Left lung (tissue), 10 donors: Measurements from ENCODE around the gene CCND2. TPM values are rescaled to one million over a fixed set of nuclear protein-coding genes. Genes with fewer than 3 reads are reported as not detected.

Experiments
- ATAC-seq: fragments of 200-7000 bp; cut with Tn5 transposase; one replicate; pipeline ENCODE4 v1.9.1; 2020; ENCODE audit warnings: moderate library complexity
- DNase-seq, 4 donors: peaks; one replicate each; pipeline ENCODE4 v3.0.0-alpha.2; 2013 to 2020
- H3K27ac ChIP-seq, 2 donors: fragments of 200-600 bp; sonication (generic) in 1 of 2; one replicate each; pipeline versions ENCODE4 v1.5.0 to v1.8.0; 2020 to 2021
- H3K27me3 ChIP-seq, 2 donors: fragments of 200-600 bp; sonication (generic) in 1 of 2; one replicate each; pipeline versions ENCODE4 v1.5.0 to v1.8.0; 2020 to 2021
- H3K36me3 ChIP-seq, 2 donors: fragments of 200-600 bp; sonication (generic) in 1 of 2; one replicate each; pipeline versions ENCODE4 v1.5.0 to v1.8.0; 2020 to 2021
- H3K4me1 ChIP-seq, 2 donors: fragments of 200-600 bp; one replicate each; pipeline ENCODE4 v1.8.0; 2021
- H3K4me3 ChIP-seq, 2 donors: fragments of 200-600 bp; sonication (generic) in 1 of 2; one replicate each; pipeline versions ENCODE4 v1.5.0 to v1.8.0; 2020 to 2021; ENCODE audit warnings: mild to moderate bottlenecking in 1 of 2
- H3K9me3 ChIP-seq, 2 donors: fragments of 200-600 bp; sonication (generic) in 1 of 2; one replicate each; pipeline versions ENCODE4 v1.5.0 to v1.8.0; 2020 to 2021
- intact Hi-C, 2 donors: fragments of 100-400 bp; cut with DNase I; formaldehyde crosslinking; loops; one replicate each; pipeline versions ENCODE4 v1.11.2 to v1.14.2; 2022
- polyA plus RNA-seq, 6 donors: library from polyadenylated mRNA; unstranded; fragments of 120-200 nt; gene quantifications; one replicate each; pipeline ENCODE4 v1.2.1, GENCODE V29; 2013; ENCODE audit not compliant: insufficient read length in 6 of 6
- total RNA-seq, 2 donors: library from RNA; stranded (reverse); fragmentation: NEBNext Ultra II Directional; extraction: Animal tissue kit (Norgen Biotek cat#: 25700); gene quantifications; one replicate each; pipeline ENCODE4 v1.2.1, GENCODE V29; 2021
- TF ChIP-seq, protein P1 (sequence below), 2 donors: fragments of 200-600 bp; sonication (generic) in 1 of 2; IDR thresholded peaks; one replicate each; pipeline versions ENCODE4 v1.5.0 to v1.8.0; 2021; ENCODE audit warnings: antibody characterized with exemption in 2 of 2
- donor health status: DM: no; HTN: yes; CAD: no.
- donor health status: DM: no; HTN: no; CAD: no.

The CCND2 gene
- total and polyA plus RNA-seq, 8 donors, result 45.6 to 203 (median 58.9) TPM

DNA sequence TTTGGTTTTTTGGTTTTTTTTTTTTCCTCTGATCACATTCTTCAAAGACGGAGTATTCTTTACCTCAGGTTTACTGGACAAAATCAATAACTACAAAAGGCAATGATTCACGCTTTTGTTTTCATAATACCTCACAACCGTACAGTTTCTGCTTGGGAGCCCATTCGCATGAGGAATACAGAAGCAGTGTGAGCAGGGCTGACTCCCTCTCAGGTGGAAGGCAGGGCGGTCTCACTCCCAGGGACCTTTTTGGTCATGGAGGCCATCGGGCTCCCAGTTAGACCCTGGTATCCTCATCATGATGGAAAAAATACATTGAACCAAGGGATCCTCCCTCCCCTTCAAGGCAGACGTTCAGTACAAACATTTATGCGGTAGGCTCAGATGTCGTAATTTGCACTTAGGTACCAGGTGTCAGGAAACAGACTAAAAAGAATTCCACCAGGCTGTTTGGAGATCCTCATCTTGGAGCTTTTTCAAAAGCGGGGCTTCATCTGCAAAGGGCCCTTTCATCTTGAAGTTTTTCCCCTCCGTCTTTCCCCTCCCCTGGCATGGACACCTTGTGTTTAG, 28.5 kb downstream of the CCND2 start:
- no peaks in the 10 kb centered on the region for H3K9me3 ChIP-seq
- no peak overlapping the region for H3K27ac ChIP-seq
- H3K4me3 ChIP-seq, result no peak overlapping the region
- DNase-seq (no peak), ATAC-seq (no peak)
- intact Hi-C loops, result no loop called here
- H3K4me1 ChIP-seq, result no peaks in the 10 kb centered on the region
- TF ChIP-seq, protein P1, sequence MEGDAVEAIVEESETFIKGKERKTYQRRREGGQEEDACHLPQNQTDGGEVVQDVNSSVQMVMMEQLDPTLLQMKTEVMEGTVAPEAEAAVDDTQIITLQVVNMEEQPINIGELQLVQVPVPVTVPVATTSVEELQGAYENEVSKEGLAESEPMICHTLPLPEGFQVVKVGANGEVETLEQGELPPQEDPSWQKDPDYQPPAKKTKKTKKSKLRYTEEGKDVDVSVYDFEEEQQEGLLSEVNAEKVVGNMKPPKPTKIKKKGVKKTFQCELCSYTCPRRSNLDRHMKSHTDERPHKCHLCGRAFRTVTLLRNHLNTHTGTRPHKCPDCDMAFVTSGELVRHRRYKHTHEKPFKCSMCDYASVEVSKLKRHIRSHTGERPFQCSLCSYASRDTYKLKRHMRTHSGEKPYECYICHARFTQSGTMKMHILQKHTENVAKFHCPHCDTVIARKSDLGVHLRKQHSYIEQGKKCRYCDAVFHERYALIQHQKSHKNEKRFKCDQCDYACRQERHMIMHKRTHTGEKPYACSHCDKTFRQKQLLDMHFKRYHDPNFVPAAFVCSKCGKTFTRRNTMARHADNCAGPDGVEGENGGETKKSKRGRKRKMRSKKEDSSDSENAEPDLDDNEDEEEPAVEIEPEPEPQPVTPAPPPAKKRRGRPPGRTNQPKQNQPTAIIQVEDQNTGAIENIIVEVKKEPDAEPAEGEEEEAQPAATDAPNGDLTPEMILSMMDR (IDR thresholded peaks at IDR 0.05), result no peak
- H3K27me3 ChIP-seq, result no peaks in the 10 kb centered on the region
- H3K36me3 ChIP-seq, result peaks cover 0 to 82% of the 10 kb centered on the region in 2 donors

DNA sequence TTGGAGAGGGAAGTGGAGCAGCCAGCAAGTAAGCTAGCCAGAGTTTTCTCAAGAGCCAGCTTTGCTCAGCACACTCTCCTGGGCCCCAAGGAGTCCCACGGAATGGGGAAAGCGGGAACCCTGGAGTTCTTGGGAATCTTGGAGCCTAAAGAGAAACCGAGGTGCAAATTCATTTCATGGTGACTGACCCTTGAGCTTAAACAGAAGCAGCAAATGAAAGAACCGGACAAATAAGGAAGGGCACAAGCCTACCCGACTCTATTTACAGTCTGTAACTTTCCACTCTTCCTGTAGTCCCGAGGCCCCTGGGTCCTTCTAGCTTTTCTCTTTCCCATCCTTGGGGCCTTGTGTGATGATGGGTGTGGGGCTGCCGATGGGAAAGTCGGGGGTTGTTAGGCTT, 29.3 kb downstream of the CCND2 start:
- ATAC-seq, result no peak
- H3K4me1 ChIP-seq, result no peaks in the 10 kb centered on the region
- H3K27ac ChIP-seq, result no peak overlapping the region
- intact Hi-C loops, result no loop called here
- DNase-seq, result no peak
- no peaks in the 10 kb centered on the region for H3K27me3 ChIP-seq
- no peaks in the 10 kb centered on the region for H3K9me3 ChIP-seq
- H3K4me3 ChIP-seq, result no peak overlapping the region
- TF ChIP-seq, protein P1 (IDR thresholded peaks at IDR 0.05), result no peak
- H3K36me3 ChIP-seq, result peaks cover 0 to 76% of the 10 kb centered on the region in 2 donors

DNA sequence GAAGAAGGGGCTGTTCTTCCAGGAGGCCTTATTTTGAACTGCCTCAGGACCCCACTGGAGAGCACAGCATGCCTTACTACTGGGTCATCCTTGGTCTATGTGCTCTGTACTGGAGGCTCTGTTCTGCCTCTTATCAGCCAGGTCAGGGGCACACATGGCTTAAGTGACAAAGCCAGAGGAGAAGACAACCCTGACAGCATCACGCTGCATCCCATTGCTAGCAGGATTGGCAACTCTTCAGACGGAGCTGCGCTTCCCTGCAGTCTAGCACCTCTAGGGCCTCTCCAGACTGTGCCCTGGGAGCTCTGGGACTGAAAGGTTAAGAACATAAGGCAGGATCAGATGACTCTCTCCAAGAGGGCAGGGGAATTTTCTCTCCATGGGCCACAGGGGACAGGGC, 30.2 kb downstream of the CCND2 start:
- H3K9me3 ChIP-seq, result no peaks in the 10 kb centered on the region
- intact Hi-C loops, result no loop called here
- no peak overlapping the region for H3K27ac ChIP-seq

DNA sequence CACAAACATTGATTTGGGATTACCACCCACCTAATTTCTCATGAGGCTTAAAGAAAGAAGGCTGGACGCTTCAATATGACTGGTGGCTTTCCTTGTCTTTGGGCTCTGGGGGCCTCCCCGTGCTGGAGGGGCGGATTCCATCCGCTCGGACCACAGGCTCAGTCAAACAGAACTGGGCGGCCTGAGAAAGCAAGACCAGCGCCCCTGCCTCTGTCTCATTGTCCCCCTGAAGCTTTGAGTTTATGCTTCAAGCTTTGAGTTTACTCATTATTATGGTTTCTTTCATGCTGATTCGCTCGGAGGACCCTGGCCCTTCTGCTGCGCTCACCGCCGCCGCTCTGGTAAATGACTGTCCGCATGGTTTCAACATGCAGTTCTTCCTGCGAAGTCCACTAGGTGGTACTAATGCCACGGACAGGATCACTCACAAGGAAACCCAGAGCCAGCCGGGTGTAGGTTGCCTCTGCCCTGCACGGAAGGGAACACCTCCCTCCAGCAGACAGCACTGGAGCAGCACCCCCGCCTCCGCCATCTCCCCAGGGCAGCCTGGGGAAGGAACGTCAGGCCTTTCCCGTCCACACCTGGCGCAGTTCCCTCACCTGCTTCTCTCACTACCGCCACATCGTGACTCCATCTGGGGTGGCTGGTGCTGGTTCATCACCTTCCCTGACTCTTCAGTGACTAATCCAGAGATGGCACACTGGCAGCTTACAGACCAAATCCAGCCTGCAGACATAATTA, 34.2 kb downstream of the CCND2 start:
- TF ChIP-seq, protein P1 (IDR thresholded peaks at IDR 0.05), result peak; percentile 48 to 51
- ATAC-seq, result peak; percentile 98
- intact Hi-C loops, result no loop called here

More for the DNA sequence above, 30.2 kb downstream of the CCND2 start:
- ATAC-seq, result no peak
- no peak for DNase-seq
- Histone ChIP-seq H3K4me1 (no peaks in the 10 kb centered on the region), H3K36me3 (peaks cover 0 to 78% of the 10 kb centered on the region in 2 donors), H3K27me3 (no peaks in the 10 kb centered on the region), H3K4me3 (no peak overlapping the region)
- TF ChIP-seq, protein P1 (IDR thresholded peaks at IDR 0.05), result no peak

DNA sequence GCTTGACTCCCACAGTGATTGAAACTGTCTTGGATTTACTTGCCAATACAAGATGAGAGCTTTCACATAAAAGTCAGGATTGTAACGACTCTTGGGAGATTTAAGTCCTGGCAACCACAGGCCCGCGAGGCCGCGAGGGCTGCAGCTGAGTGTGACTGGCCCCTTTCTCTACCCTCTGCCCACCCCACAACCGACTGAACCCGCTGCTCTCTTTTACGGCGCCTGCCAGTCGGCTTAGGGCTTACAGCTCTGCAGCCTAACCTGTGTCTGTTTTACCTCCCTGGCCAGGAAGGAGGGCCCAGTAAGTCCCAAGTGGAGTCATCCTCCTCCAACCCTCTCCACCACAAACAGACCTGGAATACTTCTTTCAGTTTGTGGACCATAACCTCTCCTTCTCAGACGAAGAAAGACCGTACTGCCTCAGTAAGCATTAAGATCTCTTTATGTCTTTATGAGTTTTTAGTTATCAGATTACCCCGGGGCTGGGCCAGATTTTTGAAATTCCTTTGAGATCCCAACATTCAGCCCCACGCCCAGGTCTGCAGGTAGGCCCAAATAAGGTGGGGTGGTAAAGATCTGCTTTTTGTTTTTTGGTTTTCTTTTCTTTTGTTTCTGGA, 34.9 kb downstream of the CCND2 start:
- Histone ChIP-seq H3K9me3 (no peaks in the 10 kb centered on the region), H3K27me3 (no peaks in the 10 kb centered on the region), H3K4me3 (no peak overlapping the region), H3K36me3 (peaks cover 0 to 32% of the 10 kb centered on the region in 2 donors), H3K27ac (no peak overlapping the region), H3K4me1 (no peaks in the 10 kb centered on the region)
- DNase-seq (no peak), ATAC-seq (peak; percentile 9)
- TF ChIP-seq, protein P1 (IDR thresholded peaks at IDR 0.05), result no peak
- intact Hi-C loops, result no loop called here

More for the DNA sequence above, 34.2 kb downstream of the CCND2 start:
- Histone ChIP-seq H3K4me1 (no peaks in the 10 kb centered on the region), H3K9me3 (no peaks in the 10 kb centered on the region), H3K27me3 (no peaks in the 10 kb centered on the region), H3K27ac (no peak overlapping the region), H3K36me3 (peaks cover 0 to 39% of the 10 kb centered on the region in 2 donors), H3K4me3 (no peak overlapping the region)
- peak in 3 of 4 donors; percentile 46 to 78 (median 72) for DNase-seq
